Vagina (tissue), 2 donors: ENCODE measurements around the gene RPN2. TPM values are rescaled to one million over a fixed set of nuclear protein-coding genes. Genes with fewer than 3 reads are reported as not detected.
"Not testable (repeated sequence)": the region's sequence is repeated elsewhere in the genome, so short reads cannot be mapped to it uniquely, and the experiment has no call there.

Source experiments
- DNase-seq, 2 donors: peaks; one replicate each; pipeline ENCODE4 v3.0.0-alpha.2; 2017; ENCODE audit errors: extremely low spot score in 2 of 2
- H3K27ac ChIP-seq: fragments of 200-600 bp; sonication (generic); one replicate; pipeline ENCODE4 v1.5.1; 2019
- H3K27me3 ChIP-seq: fragments of 200-600 bp; sonication (generic); one replicate; pipeline ENCODE4 v1.5.1; 2019
- H3K36me3 ChIP-seq, 2 donors: fragments of 200-600 bp; sonication (generic); one replicate each; pipeline ENCODE4 v1.5.1; 2017 to 2019
- H3K4me1 ChIP-seq: fragments of 200-600 bp; sonication (generic); one replicate; pipeline ENCODE4 v1.5.1; 2019
- H3K4me3 ChIP-seq, 2 donors: fragments of 200-600 bp; sonication (generic); 1 replicate in 1 of 2; 2 replicates in 1 of 2; pipeline ENCODE4 v1.5.1; 2016 to 2019
- H3K9me3 ChIP-seq: fragments of 200-600 bp; sonication (generic); one replicate; pipeline ENCODE4 v1.5.1; 2019
- CTCF ChIP-seq, 3 experiments: fragments of 450-650 bp in 2 of 3; fragments of 200-600 bp in 1 of 3; sonication (generic) in 1 of 3; IDR thresholded peaks; one replicate each; pipeline ENCODE4 v1.5.1; 2017 to 2019; ENCODE audit warnings: antibody characterized with exemption in 3 of 3, mild to moderate bottlenecking in 2 of 3, moderate library complexity in 2 of 3
- POLR2A ChIP-seq, 2 donors: fragments of 450-650 bp; IDR thresholded peaks; one replicate each; pipeline ENCODE4 v1.6.1; 2017; ENCODE audit warnings: antibody characterized with exemption in 2 of 2, mild to moderate bottlenecking in 2 of 2, moderate library complexity in 2 of 2
- POLR2AphosphoS5 ChIP-seq, 2 donors: sonication (generic); formaldehyde crosslinking; IDR thresholded peaks; one replicate each; pipeline ENCODE4 v1.9.0; 2017; ENCODE audit warnings: antibody characterized with exemption in 2 of 2, mild to moderate bottlenecking in 2 of 2, low read depth in 1 of 2; ENCODE audit not compliant: insufficient read depth in 1 of 2
- intact Hi-C: fragments of 100-400 bp; cut with DNase I; formaldehyde crosslinking; loops from one replicate; pipeline ENCODE4 v1.15.1; 2023
- total RNA-seq: library from RNA; depleted of rRNA; stranded (reverse); fragments of >200 nt; gene quantifications from one replicate; pipeline ENCODE4 v1.2.3, GENCODE V29; 2016

RPN2 gene
- total RNA-seq, 1 donor from 2014 or later: 103 TPM

GRCh38 chr20:37144856-37145404 is 34.2 kb upstream of the RPN2 start:
- Histone ChIP-seq H3K36me3 (peaks cover 0 to 5% of the 10 kb centered on the region in 2 donors), H3K27me3 (no peaks in the 10 kb centered on the region), H3K9me3 (no peaks in the 10 kb centered on the region), H3K4me1 (no peaks in the 10 kb centered on the region), H3K27ac (no peak overlapping the region), H3K4me3 (no peak overlapping the region)
- TF ChIP-seq CTCF (IDR thresholded peaks at IDR 0.05) (no peak), POLR2AphosphoS5 (IDR thresholded peaks at IDR 0.05; ENCODE audit: insufficient read depth in 1 of 2, low read depth in 1 of 2) (no peak), POLR2A (IDR thresholded peaks at IDR 0.05) (no peak)
- intact Hi-C loops: no loop called here
- no peak for DNase-seq

- no peak overlapping the region for H3K27ac ChIP-seq
Observed at GRCh38 chr20:37147250-37147649, 31.9 kb upstream of the RPN2 start.

GRCh38 chr20:37150864-37151263 is 28.3 kb upstream of the RPN2 start:
- H3K9me3 ChIP-seq, H3K4me1 ChIP-seq, H3K36me3 ChIP-seq, H3K27ac ChIP-seq, DNase-seq, H3K27me3 ChIP-seq, intact Hi-C loops, H3K4me3 ChIP-seq: not testable (repeated sequence)

More at GRCh38 chr20:37147250-37147649, 31.9 kb upstream of the RPN2 start:
- no peak for TF ChIP-seq CTCF (IDR thresholded peaks at IDR 0.05)
- TF ChIP-seq POLR2AphosphoS5 (IDR thresholded peaks at IDR 0.05; ENCODE audit: insufficient read depth in 1 of 2, low read depth in 1 of 2): no peak
- TF ChIP-seq POLR2A (IDR thresholded peaks at IDR 0.05): no peak
- Histone ChIP-seq H3K4me3 (no peak overlapping the region), H3K36me3 (peaks cover 0 to 5% of the 10 kb centered on the region in 2 donors), H3K4me1 (no peaks in the 10 kb centered on the region), H3K9me3 (no peaks in the 10 kb centered on the region), H3K27me3 (no peaks in the 10 kb centered on the region)
- intact Hi-C loops: no loop called here
- no peak for DNase-seq

GRCh38 chr20:37151529-37151928 is 27.6 kb upstream of the RPN2 start:
- no peaks in the 10 kb centered on the region for H3K4me1 ChIP-seq
- intact Hi-C loops: no loop called here
- no peak overlapping the region for H3K4me3 ChIP-seq
- TF ChIP-seq POLR2A (IDR thresholded peaks at IDR 0.05) (no peak), CTCF (IDR thresholded peaks at IDR 0.05) (no peak), POLR2AphosphoS5 (IDR thresholded peaks at IDR 0.05; ENCODE audit: insufficient read depth in 1 of 2, low read depth in 1 of 2) (no peak)
- no peak overlapping the region for H3K27ac ChIP-seq
- no peaks in the 10 kb centered on the region for H3K9me3 ChIP-seq
- no peaks in the 10 kb centered on the region for H3K36me3 ChIP-seq
- no peak for DNase-seq
- no peaks in the 10 kb centered on the region for H3K27me3 ChIP-seq

GRCh38 chr20:37152284-37152683 is 26.8 kb upstream of the RPN2 start:
- intact Hi-C loops: no loop called here
- H3K27ac ChIP-seq: no peak overlapping the region
- H3K4me1 ChIP-seq: no peaks in the 10 kb centered on the region
- no peaks in the 10 kb centered on the region for H3K9me3 ChIP-seq
- DNase-seq: no peak
- no peaks in the 10 kb centered on the region for H3K36me3 ChIP-seq
- H3K4me3 ChIP-seq: no peak overlapping the region
- no peaks in the 10 kb centered on the region for H3K27me3 ChIP-seq
- TF ChIP-seq CTCF (IDR thresholded peaks at IDR 0.05) (no peak), POLR2A (IDR thresholded peaks at IDR 0.05) (no peak), POLR2AphosphoS5 (IDR thresholded peaks at IDR 0.05; ENCODE audit: insufficient read depth in 1 of 2, low read depth in 1 of 2) (no peak)
